ENCODE results near the gene CCDC126.
A peak's percentile ranks its signal among the peaks of the same experiment; 100 is the strongest.
"Not testable (repeated sequence)": the region's sequence is repeated elsewhere in the genome, so short reads cannot be mapped to it uniquely, and the experiment has no call there.

CCDC126 gene

GRCh38 chr7:23619141-23619540 is 22.0 kb downstream of the CCDC126 start:
- intact Hi-C loops (cut with DNase I): no loop called here
- DNase-seq: no peak

GRCh38 chr7:23622506-23622925 is 25.3 kb downstream of the CCDC126 start:
- no peak for DNase-seq
- intact Hi-C loops (cut with DNase I): no loop called here

GRCh38 chr7:23628370-23628769 is 31.2 kb downstream of the CCDC126 start:
- intact Hi-C loops (cut with DNase I): no loop called here
- no peak for DNase-seq

- DNase-seq: no peak
- intact Hi-C loops (cut with DNase I): no loop called here
These were observed 36.2 kb downstream of the CCDC126 start for GRCh38 chr7:23633417-23633816.

- DNase-seq: no peak
- intact Hi-C loops (cut with DNase I): no loop called here
These were observed 48.6 kb downstream of the CCDC126 start for GRCh38 chr7:23645822-23646221.

- DNase-seq: no peak
- intact Hi-C loops (cut with DNase I): loop anchor here (1.0 kb wide), 1 partner anchor 58 kb away; no protein-coding TSS in a partner anchor
These were observed 56.8 kb downstream of the CCDC126 start for GRCh38 chr7:23653942-23654341.

- peak in 3 of 10 donors; percentile 11 to 44 (median 27) for DNase-seq
- intact Hi-C loops (cut with DNase I): loop anchor here (1.0 kb wide), 1 partner anchor 58 kb away; no protein-coding TSS in a partner anchor
These were observed 57.3 kb downstream of the CCDC126 start for GRCh38 chr7:23654508-23654907.

GRCh38 chr7:23655433-23655832 is 58.3 kb downstream of the CCDC126 start:
- DNase-seq: no peak
- intact Hi-C loops (cut with DNase I): no loop called here

- no peak for DNase-seq
- intact Hi-C loops (cut with DNase I): no loop called here
These were observed 61.7 kb downstream of the CCDC126 start for GRCh38 chr7:23658831-23659427.

- DNase-seq: no peak
- intact Hi-C loops (cut with DNase I): no loop called here
These were observed 64.2 kb downstream of the CCDC126 start for GRCh38 chr7:23661385-23661784.

GRCh38 chr7:23662124-23662983 is 65.2 kb downstream of the CCDC126 start:
- DNase-seq: no peak
- intact Hi-C loops (cut with DNase I): no loop called here

GRCh38 chr7:23662984-23663313 is 65.8 kb downstream of the CCDC126 start:
- intact Hi-C loops (cut with DNase I): no loop called here
- no peak for DNase-seq

- no peak for DNase-seq
- intact Hi-C loops (cut with DNase I): no loop called here
These were observed 66.9 kb downstream of the CCDC126 start for GRCh38 chr7:23664122-23664521.

GRCh38 chr7:23672033-23672432 is 74.9 kb downstream of the CCDC126 start:
- intact Hi-C loops (cut with DNase I): no loop called here
- no peak for DNase-seq

GRCh38 chr7:23679898-23680413 is 82.8 kb downstream of the CCDC126 start, which contains the start of gene FAM221A:
FAM221A (plus strand) TSS chr7:23680199; CDS start chr7:23680219, 20 bp downstream.
- peak; percentile 83 to 98 (median 92) for DNase-seq
- intact Hi-C loops (cut with DNase I): loop anchor here (2.0 kb wide), 1 partner anchor 83 kb away; the partner anchor contains the start of gene CCDC126

GRCh38 chr7:23680414-23681405 is 83.5 kb downstream of the CCDC126 start:
- DNase-seq: peak; percentile 40 to 94 (median 63)
- intact Hi-C loops (cut with DNase I): loop anchor here (2.0 kb wide), 1 partner anchor 84 kb away; the partner anchor contains the start of gene CCDC126

GRCh38 chr7:23684041-23684440 is 86.9 kb downstream of the CCDC126 start:
- DNase-seq; intact Hi-C loops (cut with DNase I): not testable (repeated sequence)

GRCh38 chr7:23685731-23686130 is 88.5 kb downstream of the CCDC126 start:
- DNase-seq: no peak
- intact Hi-C loops (cut with DNase I): no loop called here

- intact Hi-C loops (cut with DNase I): no loop called here
- DNase-seq: no peak
These were observed 89.8 kb downstream of the CCDC126 start for GRCh38 chr7:23687011-23687410.

GRCh38 chr7:23689165-23689564 is 92.0 kb downstream of the CCDC126 start:
- intact Hi-C loops (cut with DNase I): no loop called here
- no peak for DNase-seq

Data from posterior cingulate gyrus (tissue), 11 donors.